Neural cell (in vitro differentiated cells): Measurements from ENCODE around the gene RIF1.

Experiments
- CTCF ChIP-seq: fragments of 450-650 bp; IDR thresholded peaks from 2 replicates; pipeline ENCODE4 v1.5.1; 2014; ENCODE audit warnings: antibody characterized with exemption, mild to moderate bottlenecking, moderate library complexity; ENCODE audit not compliant: poor library complexity, severe bottlenecking
- EP300 ChIP-seq: fragments of 450-650 bp; conservative IDR thresholded peaks from 2 replicates; pipeline ENCODE4 v1.6.1; 2014; ENCODE audit warnings: antibody characterized with exemption, mild to moderate bottlenecking, moderate library complexity; ENCODE audit not compliant: poor library complexity, severe bottlenecking
- EZH2 ChIP-seq: fragments of 200-600, 300-800 bp; shearing (Covaris generic), sonication (generic); IDR thresholded peaks from 2 replicates; pipeline ENCODE4 v1.6.1; 2014; ENCODE audit warnings: antibody characterized with exemption, low read length, borderline replicate concordance, mild to moderate bottlenecking; ENCODE audit not compliant: insufficient read depth, poor library complexity, severe bottlenecking
- MXI1 ChIP-seq: fragments of 450-650 bp; conservative IDR thresholded peaks from 2 replicates; pipeline ENCODE4 v1.6.1; 2014; ENCODE audit warnings: antibody characterized with exemption, mild to moderate bottlenecking; ENCODE audit not compliant: poor library complexity, severe bottlenecking
- POLR2AphosphoS5 ChIP-seq: IDR thresholded peaks from 2 replicates; pipeline ENCODE4 v1.6.1; 2012
- RAD21 ChIP-seq: fragments of 450-650 bp; conservative IDR thresholded peaks from 2 replicates; pipeline ENCODE4 v1.6.1; 2014; ENCODE audit warnings: antibody characterized with exemption, mild to moderate bottlenecking, moderate library complexity
- REST ChIP-seq: IDR thresholded peaks from 2 replicates; pipeline ENCODE4 v1.6.1; 2012; ENCODE audit warnings: borderline replicate concordance
- SMC3 ChIP-seq: fragments of 450-650 bp; conservative IDR thresholded peaks from 2 replicates; pipeline ENCODE4 v1.6.1; 2014; ENCODE audit warnings: antibody characterized with exemption, mild to moderate bottlenecking, moderate library complexity; ENCODE audit not compliant: poor library complexity
- TAF1 ChIP-seq: IDR thresholded peaks from 2 replicates; pipeline ENCODE4 v1.6.1; 2012; ENCODE audit warnings: low read depth

- TF ChIP-seq EP300 (no peak), CTCF (no peak), REST (no peak), EZH2 (no peak), POLR2AphosphoS5 (no peak), RAD21 (no peak), TAF1 (no peak), SMC3 (no peak), MXI1 (no peak)
Observed at GRCh38 chr2:151486053-151486452, 76.4 kb downstream of the RIF1 start.
